GM12872 (cell line): Measurements from ENCODE around the gene CABS1.
A peak's percentile ranks its signal among the peaks of the same experiment; 100 is the strongest.

Experiments
- CTCF ChIP-seq: IDR thresholded peaks from 3 replicates; pipeline ENCODE4 v1.5.1; 2011; ENCODE audit warnings: low read depth, mild to moderate bottlenecking, low read length, moderate library complexity; ENCODE audit not compliant: insufficient read depth

The CABS1 gene

DNA sequence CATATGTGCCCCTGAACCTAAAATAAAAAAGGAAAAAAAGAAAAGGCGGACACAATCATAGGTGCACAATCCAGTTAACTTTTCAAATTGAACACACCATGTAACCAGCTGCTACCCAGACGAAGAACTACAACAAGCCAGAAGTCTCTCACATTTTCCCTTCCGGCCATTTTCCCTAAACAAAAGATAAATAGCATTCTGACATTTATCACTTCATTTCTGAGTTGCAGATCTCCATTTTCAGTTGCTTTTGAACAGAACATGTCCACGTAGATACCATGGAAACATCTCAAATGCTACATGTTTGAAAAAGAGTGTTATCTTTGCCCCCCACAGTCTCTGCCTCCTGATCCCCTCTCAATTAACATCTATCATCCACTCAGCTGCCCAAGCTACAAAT, 29.2 kb upstream of the CABS1 start:
- no peak for TF ChIP-seq CTCF

- no peak for TF ChIP-seq CTCF
Observed at GRCh38 chr4:70306076-70306475, 28.7 kb upstream of the CABS1 start.

DNA sequence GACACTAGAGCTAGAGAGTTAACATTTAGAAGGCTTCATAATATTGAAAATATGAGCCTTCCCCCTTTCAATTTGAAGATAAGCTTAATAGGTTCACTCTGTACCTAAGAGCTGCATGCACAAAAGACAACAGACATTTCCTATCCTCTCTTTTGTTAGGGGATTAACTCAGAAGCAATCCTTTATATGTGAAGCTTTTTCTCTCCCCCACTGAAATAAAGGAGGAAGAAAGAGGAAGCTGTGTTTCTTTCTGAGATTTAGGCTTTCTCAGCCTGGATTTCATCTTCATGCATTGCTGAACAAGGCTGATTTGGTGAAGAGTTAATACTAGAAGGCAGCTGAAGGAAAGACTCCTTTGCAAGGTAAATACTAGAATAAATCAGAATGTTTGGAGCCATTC, 21.0 kb upstream of the CABS1 start:
- TF ChIP-seq CTCF = no peak

- TF ChIP-seq CTCF = peak; percentile 58
Observed at GRCh38 chr4:70315928-70316327, 18.9 kb upstream of the CABS1 start.

DNA sequence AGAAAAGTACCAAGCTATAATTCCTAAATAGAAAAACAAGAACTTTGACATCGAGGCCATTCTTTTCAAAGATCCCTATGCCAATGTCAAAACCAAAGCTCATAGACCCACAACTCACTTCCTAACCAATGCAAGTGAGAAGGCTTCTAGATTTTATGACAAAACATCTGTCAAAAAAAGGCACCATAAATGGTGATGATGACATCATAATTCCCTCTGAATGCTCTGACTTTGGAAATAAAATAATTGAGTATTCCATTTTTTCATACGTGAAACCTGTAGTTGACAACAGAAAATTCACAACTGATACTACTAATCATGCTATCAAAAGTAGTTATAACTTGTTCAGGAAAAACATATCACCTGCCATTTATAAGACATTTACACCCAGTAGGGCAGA, 8.7 kb upstream of the CABS1 start:
- no peak for TF ChIP-seq CTCF

GRCh38 chr4:70336043-70336442, 1.3 kb downstream of the CABS1 start:
- no peak for TF ChIP-seq CTCF

- TF ChIP-seq CTCF = no peak
Observed at GRCh38 chr4:70337886-70338420, 3.2 kb downstream of the CABS1 start.

- TF ChIP-seq CTCF = no peak
Observed at GRCh38 chr4:70356185-70356584, 21.4 kb downstream of the CABS1 start.
